Astrocyte (in vitro differentiated cells and primary cell): Measurements from ENCODE around the gene SAP130.

Source experiments
- EZH2 ChIP-seq: IDR thresholded peaks from 2 replicates; pipeline ENCODE4 v1.6.1; 2012; ENCODE audit warnings: mild to moderate bottlenecking, low read length, inconsistent platforms; ENCODE audit not compliant: insufficient read depth
- TF ChIP-seq, protein P1 (sequence below): IDR thresholded peaks from 2 replicates; pipeline ENCODE4 v1.5.1; 2011; ENCODE audit warnings: low read depth, mild to moderate bottlenecking, inconsistent platforms, low read length, moderate library complexity; ENCODE audit not compliant: insufficient read depth

DNA sequence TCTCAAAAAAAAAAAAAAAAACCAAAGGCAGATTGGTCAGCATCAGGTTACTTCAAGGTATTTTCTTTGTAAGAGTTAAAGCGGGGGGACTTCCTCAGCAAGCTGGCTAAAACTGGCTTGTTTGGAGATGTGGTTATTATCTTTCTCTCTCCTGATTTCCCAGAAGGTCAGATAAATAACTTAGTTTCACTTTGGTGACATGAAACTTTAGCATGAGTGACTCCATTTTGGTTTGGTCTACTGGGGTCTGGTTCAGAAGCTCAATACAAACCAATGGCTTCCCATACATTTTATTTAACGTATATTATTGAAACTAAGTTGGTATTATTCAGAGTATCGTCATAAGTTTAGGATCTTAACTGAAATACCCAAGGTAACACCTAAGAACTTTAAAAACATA lies 100.5 kb downstream of the SAP130 start:
- TF ChIP-seq, protein P1, sequence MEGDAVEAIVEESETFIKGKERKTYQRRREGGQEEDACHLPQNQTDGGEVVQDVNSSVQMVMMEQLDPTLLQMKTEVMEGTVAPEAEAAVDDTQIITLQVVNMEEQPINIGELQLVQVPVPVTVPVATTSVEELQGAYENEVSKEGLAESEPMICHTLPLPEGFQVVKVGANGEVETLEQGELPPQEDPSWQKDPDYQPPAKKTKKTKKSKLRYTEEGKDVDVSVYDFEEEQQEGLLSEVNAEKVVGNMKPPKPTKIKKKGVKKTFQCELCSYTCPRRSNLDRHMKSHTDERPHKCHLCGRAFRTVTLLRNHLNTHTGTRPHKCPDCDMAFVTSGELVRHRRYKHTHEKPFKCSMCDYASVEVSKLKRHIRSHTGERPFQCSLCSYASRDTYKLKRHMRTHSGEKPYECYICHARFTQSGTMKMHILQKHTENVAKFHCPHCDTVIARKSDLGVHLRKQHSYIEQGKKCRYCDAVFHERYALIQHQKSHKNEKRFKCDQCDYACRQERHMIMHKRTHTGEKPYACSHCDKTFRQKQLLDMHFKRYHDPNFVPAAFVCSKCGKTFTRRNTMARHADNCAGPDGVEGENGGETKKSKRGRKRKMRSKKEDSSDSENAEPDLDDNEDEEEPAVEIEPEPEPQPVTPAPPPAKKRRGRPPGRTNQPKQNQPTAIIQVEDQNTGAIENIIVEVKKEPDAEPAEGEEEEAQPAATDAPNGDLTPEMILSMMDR = no peak
- TF ChIP-seq EZH2 = no peak
